GM18870 (cell line): ENCODE data around the gene ESR2.
"Not testable (repeated sequence)": the region's sequence is repeated elsewhere in the genome, so short reads cannot be mapped to it uniquely, and the experiment has no call there.

Experiments used
- ATAC-seq: cut with Tn5 transposase; IDR thresholded peaks from one replicate; pipeline ENCODE4 v1.9.1; 2021; ENCODE audit warnings: moderate library complexity; ENCODE audit not compliant: unreplicated experiment

ESR2 gene

DNA sequence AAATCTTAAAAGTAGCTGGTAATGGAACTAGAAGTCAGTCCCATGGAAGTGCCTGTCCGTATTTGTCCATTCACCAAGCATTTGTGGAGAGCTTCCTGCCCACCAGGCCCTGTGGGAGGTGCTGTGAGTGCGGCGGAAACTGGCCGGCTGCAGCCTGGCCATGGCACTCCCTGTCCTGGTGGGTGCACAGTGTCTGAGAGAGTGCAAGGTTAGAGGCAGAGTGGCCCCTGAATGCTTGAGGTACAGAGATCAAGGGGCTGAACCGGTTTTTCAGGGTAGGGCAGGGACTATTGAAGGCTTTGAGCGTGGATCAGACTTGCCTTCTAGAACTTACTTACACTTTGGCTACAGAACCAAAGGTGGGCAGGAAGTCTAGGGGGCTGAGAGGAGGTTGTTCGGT, 92.9 kb downstream of the ESR2 start:
- no peak for ATAC-seq

DNA sequence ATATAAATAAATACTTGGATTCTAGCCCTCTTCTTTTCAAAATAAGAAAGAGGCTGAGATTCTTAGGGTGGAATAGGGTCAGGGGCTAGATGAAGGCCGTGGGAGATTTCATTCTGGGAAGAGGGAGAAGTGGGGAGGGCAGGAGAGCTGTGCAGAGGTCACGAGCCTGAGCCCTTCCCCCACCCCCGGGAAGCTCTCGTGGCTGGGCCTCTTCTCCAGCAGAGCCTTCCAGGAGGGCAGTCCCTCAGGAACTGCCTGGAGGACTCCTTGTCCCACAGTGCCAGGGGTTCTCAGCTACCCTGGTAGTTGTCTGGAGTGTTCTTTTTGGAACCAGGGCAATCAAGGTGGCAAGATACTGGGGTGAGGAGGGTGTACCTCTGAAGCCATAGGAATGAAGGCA, 94.0 kb downstream of the ESR2 start:
- ATAC-seq: no peak

DNA sequence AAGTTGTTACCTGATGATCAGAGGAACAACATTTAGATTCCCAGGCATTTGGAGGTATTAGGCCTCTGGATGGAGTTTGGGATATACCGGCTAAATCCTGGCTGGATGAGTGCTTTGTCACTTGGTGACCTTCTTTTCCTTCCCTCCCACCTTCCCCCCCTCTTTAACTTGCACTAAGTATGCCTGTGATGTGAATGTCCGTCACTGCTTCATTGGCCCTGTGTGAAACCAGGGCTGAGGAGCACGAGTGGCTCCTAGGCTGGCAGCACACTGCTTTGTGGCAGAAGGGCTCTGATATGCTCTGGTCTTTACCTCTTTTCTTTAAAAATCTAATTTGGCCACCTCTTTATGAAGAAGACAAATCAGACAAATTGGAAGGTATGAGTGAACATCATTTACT, 95.7 kb downstream of the ESR2 start:
- ATAC-seq: no peak

DNA sequence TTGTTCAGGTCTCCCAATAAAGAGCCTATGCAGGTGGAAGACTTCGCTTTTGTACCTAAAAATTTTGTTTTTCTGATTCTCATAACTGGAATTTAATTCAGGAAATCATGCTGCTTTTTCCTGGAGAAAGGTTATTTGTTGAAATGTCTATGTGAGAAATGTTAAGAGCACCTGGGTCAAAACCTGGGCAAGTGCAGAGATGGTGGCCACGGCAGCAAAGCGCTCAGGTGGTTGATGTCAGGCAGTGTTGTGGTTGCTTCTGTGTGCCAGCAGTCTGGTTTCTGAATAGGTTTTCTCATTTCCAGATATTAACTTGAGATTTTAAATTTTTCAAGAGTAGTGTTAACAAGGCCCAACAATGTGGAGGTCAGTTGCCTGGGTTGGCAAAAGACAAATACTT, 96.2 kb downstream of the ESR2 start:
- ATAC-seq: no peak

DNA sequence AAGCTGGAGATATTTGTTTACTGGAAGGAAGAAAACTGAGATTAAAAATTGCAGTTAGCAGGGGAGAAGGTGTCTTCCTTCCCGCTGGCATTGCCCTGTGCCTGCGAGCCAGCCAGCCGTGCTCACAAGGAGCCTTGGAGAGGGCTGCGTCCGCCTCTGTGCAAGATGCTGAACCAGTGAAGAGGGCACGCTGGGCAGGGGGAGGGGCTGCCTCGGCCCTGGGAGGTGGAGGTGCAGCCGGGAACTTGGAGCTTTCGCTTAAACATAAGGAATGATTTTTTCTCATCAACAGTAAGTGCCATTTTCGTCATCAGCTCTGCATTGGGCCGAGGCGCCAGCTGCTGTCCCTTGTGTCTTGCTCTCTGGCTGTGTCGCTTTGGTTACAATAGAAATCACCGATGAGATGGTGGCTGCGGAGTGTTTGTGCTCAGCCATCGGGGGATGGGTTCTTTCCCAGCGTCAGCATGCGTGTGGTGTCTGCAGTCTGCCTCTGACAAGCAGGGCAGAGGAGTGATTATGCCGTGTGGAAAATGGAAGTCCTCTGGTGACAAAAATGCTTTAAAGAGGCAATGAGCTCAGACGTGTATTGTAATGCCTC, 97.3 kb downstream of the ESR2 start:
- no peak for ATAC-seq

DNA sequence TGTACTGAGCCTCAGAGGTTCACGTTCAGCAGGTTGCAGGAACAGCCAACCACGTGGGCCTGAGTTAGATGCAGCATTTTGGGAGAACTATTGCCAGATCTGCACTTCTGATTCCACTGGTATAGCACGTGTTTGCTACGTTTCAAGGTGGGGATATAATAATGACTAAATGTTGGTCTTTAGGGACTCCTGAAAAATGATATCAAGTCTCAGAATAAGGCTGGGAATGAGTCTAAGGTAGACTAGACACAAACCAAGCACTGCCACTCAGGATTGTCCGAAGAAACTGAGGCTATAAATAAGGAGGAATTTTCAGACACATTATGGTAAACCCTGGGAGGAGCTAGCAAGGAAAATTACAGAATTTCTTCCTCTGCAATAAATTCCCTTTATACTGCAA, 98.1 kb downstream of the ESR2 start:
- no peak for ATAC-seq

DNA sequence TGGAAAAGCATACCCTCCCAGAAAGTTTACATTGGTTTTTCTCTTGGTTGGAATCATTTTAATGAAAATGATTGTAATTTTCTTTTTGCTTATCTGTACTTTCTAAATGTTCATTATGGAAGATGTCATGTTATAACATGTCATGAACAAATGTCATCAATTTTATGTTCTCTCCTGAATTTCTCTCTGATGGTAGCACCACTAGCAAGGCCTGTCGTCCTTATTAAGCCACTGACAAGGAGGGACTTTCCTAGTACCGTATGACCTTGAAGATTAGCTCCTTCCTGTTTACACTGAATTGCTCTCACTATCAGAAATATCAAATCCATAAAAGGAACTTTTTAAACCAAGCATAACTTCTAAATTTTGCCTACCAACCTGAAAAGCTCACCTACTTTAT, 99.0 kb downstream of the ESR2 start:
- no peak for ATAC-seq

DNA sequence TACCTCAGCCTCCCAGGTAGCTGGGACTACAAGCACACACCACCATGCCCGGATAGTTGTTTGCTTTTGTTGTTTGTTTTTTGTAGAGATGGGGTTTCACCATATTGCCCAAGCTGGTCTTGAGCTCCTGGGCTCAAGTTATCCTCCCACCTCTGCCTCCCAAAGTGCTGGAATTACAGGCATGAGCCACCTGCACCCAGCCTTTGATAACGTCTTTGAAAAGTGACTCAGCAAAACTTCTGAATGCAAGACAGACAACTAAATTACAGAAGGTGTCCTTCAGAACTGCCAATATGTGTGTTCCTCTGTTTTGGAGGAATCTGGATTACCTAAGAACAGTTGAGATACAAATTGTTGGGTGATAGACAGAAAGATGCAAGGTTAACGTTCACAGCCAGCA, 99.8 kb downstream of the ESR2 start:
- no peak for ATAC-seq

DNA sequence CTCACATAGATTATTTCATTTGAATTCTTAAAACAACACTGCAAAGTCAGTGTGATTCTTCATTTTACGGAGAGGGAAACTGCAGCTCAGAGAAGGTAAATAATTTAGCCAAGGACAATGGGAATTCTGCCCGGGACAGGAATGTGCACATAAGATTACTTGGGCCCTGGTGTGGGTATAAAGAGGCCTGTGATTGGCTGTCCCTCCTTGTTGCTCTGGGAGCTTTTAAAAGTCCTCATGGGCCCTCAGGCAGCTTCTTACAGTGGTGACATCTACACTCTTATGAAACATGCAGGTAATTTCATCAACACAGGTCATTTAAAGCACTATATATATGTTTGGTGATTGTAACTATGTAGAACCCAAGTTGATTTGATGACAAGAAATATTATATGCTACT, 100.3 kb downstream of the ESR2 start:
- ATAC-seq: no peak

DNA sequence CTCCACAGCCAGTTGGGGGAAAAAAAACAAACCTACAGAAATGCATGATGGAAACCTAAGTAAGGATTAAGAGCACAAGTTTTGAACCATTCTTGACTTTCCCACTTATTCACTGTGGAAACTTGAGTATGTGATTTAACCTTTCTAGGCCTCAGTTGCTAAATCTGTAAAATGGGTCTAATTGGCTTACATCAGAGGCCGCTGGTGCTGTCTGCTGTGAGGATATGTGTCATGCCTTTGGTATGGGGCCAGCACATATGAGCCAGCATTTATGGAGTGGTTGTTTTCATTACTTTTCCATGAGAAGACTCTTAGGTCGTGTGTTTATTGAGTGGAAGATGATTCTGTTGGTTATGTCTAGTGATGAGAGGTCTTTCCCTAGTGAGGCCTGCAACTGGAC, 102.4 kb downstream of the ESR2 start:
- no peak for ATAC-seq

DNA sequence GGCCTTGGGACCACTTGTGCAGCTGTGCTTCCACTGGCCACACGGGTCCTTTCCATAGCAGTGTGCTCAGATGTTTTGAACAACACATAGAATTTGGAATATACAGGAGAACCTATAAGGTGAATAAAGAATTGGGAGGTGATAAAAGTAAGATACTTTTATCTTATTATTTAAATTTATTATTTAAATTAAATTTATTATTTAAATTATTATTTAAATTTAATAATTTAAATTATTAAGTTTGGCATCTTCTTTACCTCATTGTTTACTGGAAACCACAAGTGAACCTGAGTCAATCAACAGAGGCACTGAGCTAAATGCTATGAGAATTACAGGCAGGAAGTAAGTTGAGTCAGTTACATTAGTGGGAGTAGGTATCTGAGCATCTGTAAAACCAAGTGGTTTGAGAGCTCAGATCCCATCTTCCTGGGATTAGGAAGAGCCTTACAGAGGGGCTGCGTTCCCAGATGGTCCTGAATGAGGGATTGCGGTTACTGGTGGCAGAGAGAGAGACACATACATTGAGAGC, 103.1 kb downstream of the ESR2 start:
- no peak for ATAC-seq

DNA sequence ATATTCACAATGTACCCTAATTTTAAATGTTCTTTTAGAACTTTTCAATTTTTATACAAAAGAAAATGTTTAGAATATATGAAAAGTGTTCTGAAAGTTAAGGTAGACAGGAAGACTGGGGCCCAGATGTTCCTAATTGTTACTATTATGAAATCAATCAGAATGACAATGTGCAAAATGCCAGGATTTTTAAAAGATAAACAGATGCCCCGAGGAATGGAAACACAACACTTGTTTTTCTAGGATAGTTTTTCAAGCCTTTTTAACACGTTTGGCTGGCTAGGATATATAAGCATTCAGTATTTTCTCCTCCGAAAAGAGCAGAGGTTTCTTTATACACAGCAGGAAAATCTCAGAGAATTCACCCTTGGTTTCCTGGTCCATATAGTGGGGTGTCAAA, 106.8 kb downstream of the ESR2 start:
- no peak for ATAC-seq

DNA sequence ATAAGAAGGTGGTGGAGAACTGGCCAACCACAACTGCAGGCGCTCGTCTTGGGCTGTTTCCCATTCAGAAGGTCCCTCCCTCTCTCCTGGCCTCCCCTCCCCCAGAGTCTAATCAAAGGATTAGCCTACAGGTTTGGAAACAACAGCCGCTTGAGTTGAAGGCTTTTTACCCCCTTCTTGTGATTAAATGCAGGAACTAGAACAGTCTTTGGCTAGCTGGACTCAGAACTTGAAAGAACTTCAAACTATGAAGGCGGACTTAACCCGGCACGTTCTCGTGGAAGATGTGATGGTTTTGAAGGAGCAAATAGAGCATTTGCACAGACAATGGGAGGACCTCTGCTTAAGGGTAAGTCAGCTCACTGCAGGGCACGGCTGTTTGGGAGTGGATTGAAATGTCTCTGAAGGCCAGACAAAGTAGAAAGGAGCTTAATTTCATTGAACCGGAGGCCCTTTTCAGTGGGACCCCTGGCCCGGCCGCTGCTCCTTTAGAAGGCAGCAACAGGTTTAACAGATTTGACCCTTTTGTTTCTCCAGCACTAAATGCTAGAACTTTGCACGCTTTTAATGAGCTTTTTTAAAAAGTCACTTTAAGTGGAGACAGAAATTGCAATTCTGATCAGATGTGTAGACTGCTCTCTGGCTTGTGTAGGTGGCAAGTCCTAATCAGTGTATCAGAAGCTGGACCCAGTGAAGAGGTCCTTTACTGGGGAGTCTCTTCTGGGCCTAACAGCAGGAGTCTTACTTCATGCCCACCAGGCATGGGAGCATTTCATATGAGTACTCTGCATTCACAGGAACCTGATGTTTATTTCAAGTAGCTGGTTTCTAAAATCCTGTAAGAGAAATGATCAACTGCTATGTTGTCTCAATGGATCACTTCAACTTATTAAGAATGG, 107.7 kb downstream of the ESR2 start:
- no peak for ATAC-seq

DNA sequence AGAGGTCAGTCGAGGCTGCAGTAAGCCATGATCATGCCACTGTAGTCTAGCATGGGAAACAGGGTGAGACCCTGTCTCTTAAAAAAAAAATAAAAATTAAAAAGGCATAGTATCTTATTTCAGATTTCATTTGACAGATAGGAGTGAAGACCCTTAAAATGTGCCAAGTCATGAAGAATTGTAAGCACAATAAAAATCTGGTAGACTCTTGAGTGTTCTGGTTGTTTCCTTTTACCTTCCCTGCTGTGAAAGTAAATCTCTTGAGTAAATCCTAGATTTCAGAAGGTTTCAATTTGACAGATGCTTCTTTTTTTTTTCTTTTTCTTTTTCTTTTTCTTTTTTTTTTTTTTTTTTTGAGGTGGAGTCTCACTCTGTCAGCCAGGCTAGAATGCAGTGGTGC, 109.0 kb downstream of the ESR2 start:
- ATAC-seq: no peak

DNA sequence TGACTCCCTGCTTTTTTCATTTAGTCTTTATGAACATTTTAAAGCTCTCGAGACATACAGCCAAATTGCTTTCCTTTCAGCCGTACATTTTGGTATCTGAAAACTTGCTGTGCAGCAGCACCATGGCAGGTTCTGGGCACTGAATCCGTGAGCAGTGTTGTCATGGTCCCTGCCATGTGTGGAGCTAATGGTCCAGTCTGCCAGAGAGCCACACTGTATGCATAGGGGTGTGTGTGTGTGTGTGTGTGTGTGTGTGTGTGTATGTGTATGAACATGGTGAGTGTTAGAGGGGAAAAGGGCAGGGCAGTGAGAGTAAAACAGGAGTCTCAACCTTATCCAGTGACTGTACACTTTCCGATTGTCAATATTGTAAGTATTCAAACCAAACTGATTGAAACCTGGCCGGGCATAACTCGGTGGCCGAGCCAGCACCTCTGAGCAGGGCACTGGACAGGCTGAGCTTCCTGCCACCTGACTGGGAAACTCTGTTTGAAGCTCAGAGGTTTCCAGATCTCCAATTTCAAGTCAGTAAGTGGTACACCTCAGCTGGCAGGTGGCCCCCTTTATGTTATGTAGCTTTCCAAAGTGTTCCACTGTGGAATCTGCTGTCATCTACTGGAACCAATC, 110.0 kb downstream of the ESR2 start:
- ATAC-seq: no peak

DNA sequence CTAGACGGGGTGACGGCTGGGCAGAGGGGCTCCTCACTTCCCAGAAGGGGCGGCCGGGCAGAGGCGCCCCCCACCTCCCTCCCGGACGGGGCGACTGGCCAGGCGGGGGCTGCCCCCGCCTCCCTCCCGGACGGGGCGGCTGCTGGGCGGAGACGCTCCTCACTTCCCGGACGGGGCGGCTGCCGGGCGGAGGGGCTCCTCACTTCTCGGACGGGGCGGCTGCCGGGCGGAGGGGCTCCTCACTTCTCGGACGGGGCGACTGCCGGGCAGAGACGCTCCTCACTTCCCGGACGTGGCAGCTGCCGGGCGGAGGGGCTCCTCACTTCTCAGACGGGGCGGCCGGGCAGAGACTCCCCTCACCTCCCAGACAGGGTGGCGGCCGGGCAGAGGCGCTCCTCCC, 111.3 kb downstream of the ESR2 start:
- not testable (repeated sequence) for ATAC-seq

DNA sequence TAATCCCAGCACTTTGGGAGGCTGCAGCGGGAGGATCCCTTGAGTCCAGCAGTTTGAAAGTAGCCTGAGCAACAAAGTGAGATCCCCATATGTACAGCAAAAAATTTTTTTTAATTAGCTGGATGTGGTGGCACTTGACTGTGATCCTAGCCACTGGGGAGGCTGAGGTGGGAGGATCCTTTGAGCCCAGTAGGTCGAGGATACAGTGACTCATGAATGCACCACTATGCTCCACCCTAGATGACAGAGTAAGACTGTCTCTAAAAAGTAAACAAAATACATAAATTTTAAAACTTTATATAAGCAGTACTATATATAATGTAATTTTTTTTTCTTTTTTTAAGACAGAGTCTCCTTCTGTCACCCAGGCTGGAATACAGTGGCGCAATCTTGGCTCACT, 115.4 kb downstream of the ESR2 start:
- no peak for ATAC-seq

DNA sequence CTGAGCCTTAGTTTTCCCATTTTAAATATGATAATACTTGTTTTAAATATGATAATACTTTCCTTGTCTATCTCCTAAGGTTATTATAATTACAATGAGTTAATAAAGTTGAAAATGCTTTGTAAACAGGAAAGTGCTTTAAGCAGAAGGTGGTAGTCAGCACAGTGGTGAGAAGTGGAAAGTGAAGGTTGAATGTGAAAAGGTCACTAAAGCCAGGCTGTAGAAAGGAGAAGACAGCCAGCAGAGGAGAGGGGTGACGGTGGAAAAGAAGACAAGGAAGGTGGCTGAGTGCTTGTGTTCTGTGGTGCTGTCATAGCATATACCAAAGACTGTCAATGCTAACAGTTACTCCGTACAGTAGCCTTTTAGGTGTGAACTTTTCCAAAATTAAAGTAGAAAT, 117.8 kb downstream of the ESR2 start:
- no peak for ATAC-seq

DNA sequence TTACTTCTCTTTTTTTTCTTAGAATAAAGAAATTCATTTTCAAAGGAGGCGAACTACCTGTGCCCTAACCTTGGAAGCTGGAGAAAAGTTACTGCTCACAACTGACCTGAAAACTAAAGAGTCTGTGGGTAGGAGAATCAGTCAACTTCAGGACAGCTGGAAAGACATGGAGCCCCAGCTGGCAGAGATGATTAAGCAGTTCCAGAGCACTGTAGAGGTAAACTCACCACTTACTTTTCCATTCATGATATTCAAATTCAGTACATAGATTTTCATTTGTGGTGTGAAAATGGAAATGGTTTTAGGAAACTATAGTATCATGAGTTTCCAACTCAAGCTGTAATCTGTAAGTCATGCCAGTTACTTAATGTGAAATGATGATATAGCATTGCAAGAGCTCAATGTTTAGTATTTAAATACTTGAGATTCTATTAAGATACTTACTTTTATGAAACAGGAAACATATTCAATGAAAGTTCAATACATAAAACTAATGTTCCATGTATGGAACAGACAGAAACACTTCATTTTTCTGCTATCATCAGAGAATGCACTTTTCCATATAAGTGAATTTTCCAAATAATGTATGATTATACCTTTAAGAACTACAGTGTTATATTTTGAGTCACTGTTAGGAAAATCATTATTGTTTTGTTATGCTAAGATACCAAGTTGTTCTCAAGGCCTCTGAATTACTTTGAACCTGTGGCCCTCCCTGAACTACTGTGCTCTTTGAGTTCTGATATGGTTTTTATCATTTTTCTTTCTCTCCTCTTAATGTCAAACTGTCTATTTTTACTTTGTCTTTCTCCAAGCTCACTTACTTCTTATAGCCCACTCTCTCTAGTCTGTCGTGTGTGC, 119.0 kb downstream of the ESR2 start:
- no peak for ATAC-seq

DNA sequence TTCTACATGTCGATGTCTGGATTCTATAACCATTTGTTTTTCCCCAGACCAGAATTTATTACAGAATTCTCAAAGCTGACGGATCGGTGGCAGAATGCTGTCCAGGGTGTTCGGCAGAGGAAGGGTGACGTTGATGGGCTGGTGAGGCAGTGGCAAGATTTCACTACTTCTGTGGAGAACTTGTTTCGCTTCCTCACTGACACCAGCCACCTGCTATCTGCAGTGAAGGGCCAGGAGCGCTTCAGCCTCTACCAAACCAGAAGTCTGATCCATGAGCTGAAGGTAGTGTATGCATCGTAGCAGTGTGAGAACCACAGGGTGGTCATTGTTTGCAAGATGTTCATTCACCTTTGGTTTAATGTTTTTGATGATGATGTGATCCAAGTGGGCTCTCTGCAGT, 124.0 kb downstream of the ESR2 start:
- ATAC-seq: no peak

DNA sequence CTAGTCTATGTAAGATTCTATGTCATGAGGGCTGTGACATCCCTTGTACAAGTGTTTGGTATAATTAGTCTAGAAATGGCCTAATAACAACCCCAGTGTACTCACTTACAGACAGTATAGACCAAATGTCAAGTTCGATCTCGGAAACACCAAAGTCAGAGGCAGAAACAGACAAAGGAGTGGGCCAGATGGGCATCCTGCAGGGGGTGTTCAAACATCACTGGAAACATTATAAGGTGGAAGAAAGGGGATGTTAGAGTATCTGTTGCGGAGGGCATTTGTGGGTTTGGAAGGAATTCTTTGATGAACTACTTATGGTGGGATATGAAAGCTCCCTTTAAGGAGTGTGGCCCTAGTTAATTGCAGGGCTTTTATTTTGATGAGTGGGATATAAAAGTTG, 134.6 kb downstream of the ESR2 start:
- no peak for ATAC-seq
